PC-3 (cell line): Measurements from ENCODE around the gene TAF9B. TPM values are rescaled to one million over a fixed set of nuclear protein-coding genes. Genes with fewer than 3 reads are reported as not detected.

ENCODE experiments used
- ATAC-seq: fragments of 200-7000 bp; cut with Tn5 transposase; 2 replicates; pipeline ENCODE4 v1.9.1; 2020; ENCODE audit warnings: mild to moderate bottlenecking, moderate library complexity
- BruUV-seq: library from RNA; stranded (reverse); fragments of 400-500 nt; replicated peaks from 2 replicates; lab custom pipeline; 2021; lab: Mats Ljungman, UMichigan
- CTCF ChIA-PET: fragments of 300-600 bp; sonication (Branson Sonifier 250); formaldehyde crosslinking; loops from one replicate; lab custom pipeline; 2022; ENCODE audit warnings: antibody characterized with exemption; lab: Charles Lee
- POLR2A ChIA-PET: fragments of 300-600 bp; sonication (Branson Sonifier 250); formaldehyde crosslinking; loops from one replicate; lab custom pipeline; 2022; ENCODE audit warnings: antibody characterized with exemption; ENCODE audit not compliant: unreplicated experiment; lab: Charles Lee
- DNase-seq: peaks from one replicate; pipeline ENCODE4 v3.0.0-alpha.2; 2015
- H2AFZ ChIP-seq: fragments of 300-600 bp; sonication (generic); 2 replicates; pipeline ENCODE4 v1.6.0; 2016; ENCODE audit warnings: antibody characterized with exemption, low read length
- H3F3A ChIP-seq: fragments of 300-600 bp; sonication (generic); one replicate; pipeline ENCODE4 v1.6.0; 2017; ENCODE audit warnings: antibody characterized with exemption, low read length, control low read depth, mild to moderate bottlenecking; ENCODE audit not compliant: unreplicated experiment
- H3K27ac ChIP-seq: fragments of 300-600 bp; sonication (generic); 2 replicates; pipeline ENCODE4 v1.5.1; 2016; ENCODE audit warnings: mild to moderate bottlenecking, low read length
- H3K27me3 ChIP-seq: fragments of 300-600 bp; sonication (generic); 2 replicates; pipeline ENCODE4 v1.6.1; 2016; ENCODE audit warnings: low read length, mixed read lengths
- H3K36me3 ChIP-seq: fragments of 300-600 bp; sonication (generic); 2 replicates; pipeline ENCODE4 v1.6.1; 2016; ENCODE audit warnings: low read depth, mixed run types, low read length, mixed read lengths
- H3K4me1 ChIP-seq: fragments of 300-600 bp; sonication (generic); 2 replicates; pipeline ENCODE4 v1.5.1; 2016; ENCODE audit warnings: low read length; ENCODE audit not compliant: insufficient read depth
- H3K4me2 ChIP-seq: fragments of 300-600 bp; sonication (generic); 2 replicates; pipeline ENCODE4 v1.6.0; 2016; ENCODE audit warnings: low read length
- H3K4me3 ChIP-seq: fragments of 300-600 bp; sonication (generic); 2 replicates; pipeline ENCODE4 v1.5.1; 2016; ENCODE audit warnings: mild to moderate bottlenecking, low read length, mixed read lengths
- H3K79me2 ChIP-seq: fragments of 300-600 bp; sonication (generic); 2 replicates; pipeline ENCODE4 v1.6.1; 2017; ENCODE audit warnings: low read length, mixed read lengths
- H3K9ac ChIP-seq: fragments of 300-600 bp; sonication (generic); 2 replicates; pipeline ENCODE4 v1.6.0; 2016; ENCODE audit warnings: mild to moderate bottlenecking, low read length
- H3K9me2 ChIP-seq: fragments of 300-600 bp; sonication (generic); replicated peaks from 2 replicates; pipeline ENCODE4 v1.6.1; 2016; ENCODE audit warnings: mixed run types, low read length, mixed read lengths
- H3K9me3 ChIP-seq: fragments of 300-600 bp; sonication (generic); 2 replicates; pipeline ENCODE4 v1.6.1; 2016; ENCODE audit warnings: low read length, mixed read lengths
- H4K20me1 ChIP-seq: fragments of 300-600 bp; sonication (generic); 2 replicates; pipeline ENCODE4 v1.6.1; 2016; ENCODE audit warnings: low read length, mixed read lengths
- CTCF ChIP-seq: fragments of 300-600 bp; sonication (generic); conservative IDR thresholded peaks from 2 replicates; pipeline ENCODE4 v1.5.1; 2017; ENCODE audit warnings: antibody characterized with exemption, low read depth, mild to moderate bottlenecking, low read length
- EZH2 ChIP-seq: fragments of 300-600 bp; sonication (generic); IDR thresholded peaks from one replicate; pipeline ENCODE4 v1.6.1; 2017; ENCODE audit warnings: antibody characterized with exemption, mild to moderate bottlenecking, low read length; ENCODE audit not compliant: unreplicated experiment
- EZH2phosphoT487 ChIP-seq: fragments of 300-600 bp; sonication (generic); IDR thresholded peaks from 2 replicates; pipeline ENCODE4 v1.6.1; 2018; ENCODE audit warnings: mild to moderate bottlenecking, antibody characterized with exemption, low read length, borderline replicate concordance
- intact Hi-C: fragments of 100-400 bp; cut with micrococcal nuclease; formaldehyde crosslinking; loops from 2 replicates; pipeline ENCODE4 v1.9.0; 2023
- total RNA-seq: library from RNA; depleted of rRNA; stranded (reverse); fragments of >200 nt; gene quantifications from 2 replicates; pipeline ENCODE4 v1.2.3, GENCODE V29; 2014

Gene TAF9B
- total RNA-seq, 1 experiment from 2014 or later = 26.1 TPM

GRCh38 chrX:78123190-78123589, 16.3 kb downstream of the TAF9B start:
- TF ChIP-seq EZH2phosphoT487 (no peak), CTCF (no peak), EZH2 (no peak)
- no peaks in the 10 kb centered on the region for H3K27me3 ChIP-seq
- no peaks in the 10 kb centered on the region for H3K9me3 ChIP-seq
- CTCF ChIA-PET = no interaction called here
- no peak overlapping the region for H3K9ac ChIP-seq
- H4K20me1 ChIP-seq = peaks cover 79% of the 10 kb centered on the region
- intact Hi-C loops = loop anchor here (5.0 kb wide), 1 partner anchor 254 kb away; no protein-coding TSS in a partner anchor
- peaks cover 22% of the 10 kb centered on the region for H3F3A ChIP-seq
- no peak overlapping the region for H3K4me3 ChIP-seq
- H3K36me3 ChIP-seq = peaks cover 80% of the 10 kb centered on the region
- H3K27ac ChIP-seq = peak overlapping the region; percentile 46
- BruUV-seq = no TSS peak
- DNase-seq (peak; percentile 85), ATAC-seq (peak; percentile 77)
- H3K79me2 ChIP-seq = peaks cover 51% of the 10 kb centered on the region
- peaks cover 21% of the 10 kb centered on the region for H3K4me1 ChIP-seq
- no peak overlapping the region for H2AFZ ChIP-seq
- H3K4me2 ChIP-seq = no peak overlapping the region
- POLR2A ChIA-PET = no interaction called here
- no peaks in the 10 kb centered on the region for H3K9me2 ChIP-seq

- no peaks in the 10 kb centered on the region for H3K9me3 ChIP-seq
- H3K4me3 ChIP-seq = no peak overlapping the region
- BruUV-seq = no TSS peak
- ATAC-seq (peak; percentile 30; the same call in 1 of the 2 replicates), DNase-seq (peak; percentile 38)
- peaks cover 79% of the 10 kb centered on the region for H3K79me2 ChIP-seq
- peaks cover 21% of the 10 kb centered on the region for H3K4me1 ChIP-seq
- intact Hi-C loops = loop anchor here (5.0 kb wide), 1 partner anchor 258 kb away; no protein-coding TSS in a partner anchor
- CTCF ChIA-PET = interaction anchor here (0.7 kb wide), 1 partner anchor 28 kb away, joined by 4 read pairs; no protein-coding TSS in a partner anchor
- H3K36me3 ChIP-seq = peaks cover 81% of the 10 kb centered on the region
- TF ChIP-seq EZH2phosphoT487 (no peak), CTCF (peak; percentile 61), EZH2 (no peak)
- no peaks in the 10 kb centered on the region for H3K27me3 ChIP-seq
- H3K9me2 ChIP-seq = no peaks in the 10 kb centered on the region
- H4K20me1 ChIP-seq = peaks cover 81% of the 10 kb centered on the region
- no peak overlapping the region for H3K4me2 ChIP-seq
- no peak overlapping the region for H2AFZ ChIP-seq
- peaks cover 16% of the 10 kb centered on the region for H3F3A ChIP-seq
- POLR2A ChIA-PET = no interaction called here
- H3K27ac ChIP-seq = no peak overlapping the region
- H3K9ac ChIP-seq = no peak overlapping the region
Observed at GRCh38 chrX:78119521-78120227, 19.8 kb downstream of the TAF9B start.

GRCh38 chrX:78118628-78119027, 20.8 kb downstream of the TAF9B start:
- peaks cover 81% of the 10 kb centered on the region for H3K36me3 ChIP-seq

More at GRCh38 chrX:78118628-78119027, 20.8 kb downstream of the TAF9B start:
- Histone ChIP-seq H3K9me2 (no peaks in the 10 kb centered on the region), H3K9me3 (no peaks in the 10 kb centered on the region), H2AFZ (no peak overlapping the region), H3K27ac (no peak overlapping the region), H3K9ac (no peak overlapping the region), H3K4me1 (peaks cover 21% of the 10 kb centered on the region), H3K27me3 (no peaks in the 10 kb centered on the region), H3K4me2 (no peak overlapping the region), H3K4me3 (no peak overlapping the region), H3K79me2 (peaks cover 79% of the 10 kb centered on the region), H3F3A (peaks cover 16% of the 10 kb centered on the region), H4K20me1 (peaks cover 81% of the 10 kb centered on the region)
- DNase-seq = no peak
- CTCF ChIA-PET = no interaction called here
- BruUV-seq = TSS peak; percentile 4
- no peak for ATAC-seq
- intact Hi-C loops = no loop called here
- no peak for TF ChIP-seq CTCF
- no peak for TF ChIP-seq EZH2
- TF ChIP-seq EZH2phosphoT487 = no peak
- POLR2A ChIA-PET = no interaction called here
